Bronchial epithelial cell (primary cell): ENCODE measurements around the gene SMYD4. TPM values are rescaled to one million over a fixed set of nuclear protein-coding genes. Genes with fewer than 3 reads are reported as not detected.
"Not testable (repeated sequence)": the region's sequence is repeated elsewhere in the genome, so short reads cannot be mapped to it uniquely, and the experiment has no call there.

ENCODE experiments used
- DNase-seq: peaks from one replicate; pipeline ENCODE4 v3.0.0-alpha.2; 2010; ENCODE audit warnings: low read depth
- FAIRE-seq: peaks from 2 replicates; lab custom pipeline; 2011; peaks lifted over from hg19 to GRCh38; lab: Jason Lieb, UNC
- H3K27me3 ChIP-seq: 2 replicates; pipeline ENCODE4 v1.5.1; 2011; ENCODE audit warnings: low read length; ENCODE audit not compliant: control insufficient read depth, insufficient read depth
- H3K36me3 ChIP-seq: 2 replicates; pipeline ENCODE4 v1.5.1; 2011; ENCODE audit warnings: low read length; ENCODE audit not compliant: control insufficient read depth, insufficient read depth
- H3K4me3 ChIP-seq: 2 replicates; pipeline ENCODE4 v1.5.1; 2011; ENCODE audit warnings: mild to moderate bottlenecking, low read depth, low read length, control low read depth
- total RNA-seq: library from RNA; depleted of rRNA; stranded (reverse); fragments of >200 nt; gene quantifications from 2 replicates; pipeline ENCODE4 v1.2.1, GENCODE V29; 2014
- TF ChIP-seq, protein P1 (sequence below): IDR thresholded peaks from 2 replicates; pipeline ENCODE4 v1.5.1; 2011; ENCODE audit warnings: mild to moderate bottlenecking, moderate library complexity, low read length, control low read depth, inconsistent platforms; ENCODE audit not compliant: insufficient read depth, severe bottlenecking

SMYD4 gene
- total RNA-seq, 1 donor from 2014 or later: 7.9 TPM

DNA sequence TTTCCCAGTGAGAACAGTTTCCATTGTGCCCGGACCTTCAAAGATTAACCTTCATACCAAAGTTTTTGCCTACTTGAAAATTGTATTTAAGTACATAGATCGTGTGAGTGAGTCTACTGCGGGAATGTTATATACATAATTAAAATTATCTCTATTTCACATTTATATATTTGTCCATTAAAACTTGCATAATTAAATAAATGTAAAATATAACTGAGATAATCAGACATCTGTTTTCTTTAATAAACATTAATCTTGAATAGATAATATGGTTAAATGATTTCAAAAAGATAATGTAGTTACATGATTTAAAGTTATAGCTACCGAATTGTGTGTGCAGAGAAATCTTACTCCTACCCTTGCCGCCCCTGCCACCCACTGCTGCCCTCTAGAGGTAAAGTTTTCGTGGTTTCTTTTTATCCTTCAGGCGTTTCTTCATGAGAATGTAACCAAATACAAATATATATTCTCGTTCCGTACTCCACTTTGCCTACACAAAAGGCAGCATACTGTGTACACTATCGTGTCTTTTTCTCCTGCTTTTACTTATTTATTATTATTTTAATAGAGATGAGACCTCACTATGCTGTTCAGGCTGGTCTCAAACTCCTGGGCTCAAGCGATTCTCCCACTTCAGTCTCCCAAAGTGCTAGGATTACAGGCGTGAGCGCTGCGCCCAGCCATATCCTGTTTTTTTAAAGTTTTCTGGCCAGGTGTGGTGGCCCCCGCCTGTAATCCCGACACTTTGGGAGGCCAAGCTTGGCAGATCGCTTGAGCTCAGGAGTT, 35.7 kb upstream of the SMYD4 start:
- FAIRE-seq (no peak), DNase-seq (peak; percentile 34)
- TF ChIP-seq, protein P1, sequence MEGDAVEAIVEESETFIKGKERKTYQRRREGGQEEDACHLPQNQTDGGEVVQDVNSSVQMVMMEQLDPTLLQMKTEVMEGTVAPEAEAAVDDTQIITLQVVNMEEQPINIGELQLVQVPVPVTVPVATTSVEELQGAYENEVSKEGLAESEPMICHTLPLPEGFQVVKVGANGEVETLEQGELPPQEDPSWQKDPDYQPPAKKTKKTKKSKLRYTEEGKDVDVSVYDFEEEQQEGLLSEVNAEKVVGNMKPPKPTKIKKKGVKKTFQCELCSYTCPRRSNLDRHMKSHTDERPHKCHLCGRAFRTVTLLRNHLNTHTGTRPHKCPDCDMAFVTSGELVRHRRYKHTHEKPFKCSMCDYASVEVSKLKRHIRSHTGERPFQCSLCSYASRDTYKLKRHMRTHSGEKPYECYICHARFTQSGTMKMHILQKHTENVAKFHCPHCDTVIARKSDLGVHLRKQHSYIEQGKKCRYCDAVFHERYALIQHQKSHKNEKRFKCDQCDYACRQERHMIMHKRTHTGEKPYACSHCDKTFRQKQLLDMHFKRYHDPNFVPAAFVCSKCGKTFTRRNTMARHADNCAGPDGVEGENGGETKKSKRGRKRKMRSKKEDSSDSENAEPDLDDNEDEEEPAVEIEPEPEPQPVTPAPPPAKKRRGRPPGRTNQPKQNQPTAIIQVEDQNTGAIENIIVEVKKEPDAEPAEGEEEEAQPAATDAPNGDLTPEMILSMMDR: peak; percentile 49
- H3K4me3 ChIP-seq: no peak overlapping the region
- no peaks in the 10 kb centered on the region for H3K27me3 ChIP-seq
- peaks cover 1% of the 10 kb centered on the region for H3K36me3 ChIP-seq

DNA sequence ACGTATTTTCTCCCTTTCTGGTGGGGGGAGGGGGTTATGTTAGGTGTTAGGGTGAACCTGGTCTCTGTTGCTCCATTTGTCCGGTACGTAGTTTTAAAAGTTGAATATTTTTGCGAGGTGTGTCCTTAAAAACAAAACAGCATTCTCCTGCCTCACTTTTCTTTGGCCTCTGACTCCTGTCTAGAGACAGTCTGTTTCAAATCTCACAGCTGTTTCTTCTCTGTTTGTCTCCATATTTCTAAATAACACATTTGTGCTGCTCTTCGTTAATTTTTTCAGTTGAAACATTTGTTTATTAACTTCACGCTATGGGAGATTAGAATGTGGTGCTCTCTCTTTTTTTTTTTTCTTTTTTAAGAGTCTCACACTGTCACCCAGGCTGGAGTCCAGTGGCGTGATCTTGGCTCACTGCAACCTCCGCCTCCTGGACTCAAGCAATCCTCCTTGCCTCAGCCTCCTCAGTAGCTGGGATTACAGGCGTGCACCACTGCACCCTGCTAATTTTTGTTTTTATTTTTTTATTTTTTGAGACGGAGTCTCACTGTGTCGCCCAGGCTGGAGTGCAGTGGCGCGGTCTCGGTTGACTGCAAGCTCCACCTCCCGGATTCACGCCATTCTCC, 31.8 kb upstream of the SMYD4 start:
- Histone ChIP-seq H3K4me3 (no peak overlapping the region), H3K36me3 (peaks cover 1% of the 10 kb centered on the region), H3K27me3 (no peaks in the 10 kb centered on the region)
- FAIRE-seq: no peak
- no peak for DNase-seq
- TF ChIP-seq, protein P1: no peak

DNA sequence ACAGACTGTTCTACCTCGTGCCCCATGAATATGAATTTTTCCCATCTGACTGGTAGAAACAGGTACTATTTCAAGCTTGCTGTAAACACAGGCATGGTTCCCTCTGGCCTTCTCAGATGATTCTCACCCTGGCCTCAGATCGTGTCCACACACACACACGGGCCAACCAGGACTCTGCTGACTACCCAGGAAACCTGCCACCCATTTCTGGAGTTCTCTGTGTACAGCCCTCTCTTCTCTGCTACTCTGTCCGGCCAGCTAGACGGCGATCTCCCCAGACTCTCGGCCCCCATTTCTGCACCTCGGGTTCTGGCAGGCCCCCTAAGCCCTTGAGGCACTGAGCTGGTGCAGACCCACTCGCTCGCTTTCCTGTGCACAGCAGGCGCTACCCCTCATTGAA, 31.3 kb upstream of the SMYD4 start:
- Histone ChIP-seq H3K36me3 (peaks cover 2% of the 10 kb centered on the region), H3K27me3 (no peaks in the 10 kb centered on the region), H3K4me3 (no peak overlapping the region)
- DNase-seq (no peak), FAIRE-seq (no peak)
- TF ChIP-seq, protein P1: no peak

DNA sequence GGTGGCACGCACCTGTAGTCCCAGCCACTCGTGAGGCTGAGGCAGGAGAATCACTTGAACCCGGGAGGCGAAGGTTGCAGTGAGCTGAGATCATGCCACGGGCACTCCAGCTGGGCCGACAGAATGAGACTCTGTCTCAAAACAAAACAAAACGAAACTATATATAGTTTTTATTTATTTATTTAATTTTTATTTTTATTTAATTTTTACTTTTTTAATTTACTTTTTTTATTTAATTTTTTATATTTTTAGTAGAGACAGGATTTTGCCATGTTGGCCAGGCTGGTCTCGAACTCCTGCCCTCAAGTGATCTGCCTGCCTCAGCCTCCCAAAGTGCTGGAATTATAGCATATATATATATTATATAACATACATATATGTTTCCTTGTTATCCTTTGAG, 26.8 kb upstream of the SMYD4 start:
- not testable (repeated sequence) for H3K36me3 ChIP-seq, FAIRE-seq, H3K4me3 ChIP-seq, DNase-seq, H3K27me3 ChIP-seq

DNA sequence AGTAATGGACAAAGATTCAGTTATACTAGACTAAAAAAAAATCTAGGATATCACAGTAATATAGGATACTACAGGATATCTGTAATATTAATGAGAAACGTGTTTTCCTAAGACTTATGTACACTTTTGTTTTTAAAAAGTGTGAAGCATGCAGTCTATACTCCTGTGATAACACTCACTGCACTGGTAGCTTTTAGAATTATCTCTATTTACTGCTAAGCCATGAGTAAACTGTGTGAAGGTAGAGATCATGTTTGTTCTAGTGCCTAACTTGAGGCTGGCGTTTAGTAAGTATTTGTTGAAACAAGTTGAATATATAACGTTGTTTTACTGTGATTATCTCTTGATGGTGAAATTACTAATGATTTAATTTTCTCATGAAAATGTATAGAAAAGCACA, 24.0 kb upstream of the SMYD4 start:
- H3K36me3 ChIP-seq: peaks cover 9% of the 10 kb centered on the region

DNA sequence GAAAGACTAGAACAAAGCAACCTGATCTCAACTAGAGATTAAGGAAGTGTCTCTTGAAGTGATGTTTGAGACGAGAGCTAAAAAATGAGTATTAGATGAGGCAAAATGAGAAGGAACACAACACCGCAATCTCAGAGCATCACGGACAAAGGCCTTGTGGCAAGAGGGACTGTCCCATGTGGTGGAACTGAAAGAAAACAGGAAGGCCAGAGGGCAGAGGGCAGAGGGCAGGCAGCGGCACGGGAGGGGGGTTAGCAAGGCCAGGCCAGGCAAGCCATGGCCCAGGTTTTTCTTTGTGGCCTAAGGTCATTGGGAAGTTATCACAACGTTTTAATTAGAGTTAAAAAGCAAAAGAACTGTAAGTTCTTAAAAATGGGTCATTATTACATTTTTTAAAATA, 22.6 kb upstream of the SMYD4 start:
- DNase-seq (no peak), FAIRE-seq (no peak)
- H3K36me3 ChIP-seq: peaks cover 10% of the 10 kb centered on the region
- TF ChIP-seq, protein P1: no peak
- H3K27me3 ChIP-seq: no peaks in the 10 kb centered on the region
- H3K4me3 ChIP-seq: no peak overlapping the region

More for the DNA sequence above, 24.0 kb upstream of the SMYD4 start:
- Histone ChIP-seq H3K4me3 (no peak overlapping the region), H3K27me3 (no peaks in the 10 kb centered on the region)
- TF ChIP-seq, protein P1: no peak
- DNase-seq: no peak
- FAIRE-seq: no peak
